Fibroblast of villous mesenchyme (primary cell): ENCODE measurements around the gene CIT. TPM values are rescaled to one million over a fixed set of nuclear protein-coding genes. Genes with fewer than 3 reads are reported as not detected.
"Not testable (repeated sequence)": the region's sequence is repeated elsewhere in the genome, so short reads cannot be mapped to it uniquely, and the experiment has no call there.

Experiments used
- DNase-seq: peaks from one replicate; pipeline ENCODE4 v3.0.0-alpha.2; 2010; ENCODE audit warnings: low read depth
- H3K4me3 ChIP-seq: 2 replicates; pipeline ENCODE4 v1.5.1; 2011; ENCODE audit warnings: low read depth, mild to moderate bottlenecking, low read length
- CTCF ChIP-seq: IDR thresholded peaks from 2 replicates; pipeline ENCODE4 v1.5.1; 2012; ENCODE audit warnings: low read depth, mild to moderate bottlenecking, low read length; ENCODE audit not compliant: insufficient read depth
- total RNA-seq: library from RNA; depleted of rRNA; stranded (reverse); fragments of >200 nt; gene quantifications from 2 replicates; pipeline ENCODE4 v1.2.3, GENCODE V29; 2012

CIT gene
- total RNA-seq, 1 donor, result 20.7 TPM

GRCh38 chr12:119911182-119911581 is 34.1 kb upstream of the CIT start:
- TF ChIP-seq CTCF, result no peak
- no peak overlapping the region for H3K4me3 ChIP-seq
- peak; percentile 11 for DNase-seq

GRCh38 chr12:119910586-119910985 is 33.5 kb upstream of the CIT start:
- TF ChIP-seq CTCF, result no peak
- H3K4me3 ChIP-seq, result no peak overlapping the region
- DNase-seq, result no peak

GRCh38 chr12:119902084-119902509 is 25.0 kb upstream of the CIT start:
- peak; percentile 71 for TF ChIP-seq CTCF
- H3K4me3 ChIP-seq, result no peak overlapping the region
- DNase-seq, result peak; percentile 78

- no peak overlapping the region for H3K4me3 ChIP-seq
- no peak for DNase-seq
- TF ChIP-seq CTCF, result no peak
Observed at GRCh38 chr12:119901670-119902069, 24.6 kb upstream of the CIT start.

GRCh38 chr12:119894916-119895315 is 17.8 kb upstream of the CIT start:
- DNase-seq, result no peak
- no peak for TF ChIP-seq CTCF
- no peak overlapping the region for H3K4me3 ChIP-seq

GRCh38 chr12:119892611-119893010 is 15.5 kb upstream of the CIT start:
- DNase-seq, H3K4me3 ChIP-seq: not testable (repeated sequence)

GRCh38 chr12:119885549-119885948 is 8.4 kb upstream of the CIT start:
- DNase-seq, result no peak
- no peak for TF ChIP-seq CTCF
- H3K4me3 ChIP-seq, result no peak overlapping the region

GRCh38 chr12:119883791-119884190 is 6.7 kb upstream of the CIT start:
- not testable (repeated sequence) for DNase-seq, H3K4me3 ChIP-seq
